SK-N-SH treated with all-trans-retinoic acid at 6 μM for 48 hours (cell line): ENCODE measurements around the gene NTSR1.

Experiments
- ARNTL ChIP-seq: fragments of 450-650 bp; formaldehyde crosslinking; IDR thresholded peaks from 2 replicates; pipeline ENCODE4 v1.5.0; 2020; ENCODE audit warnings: low read depth, mild to moderate bottlenecking, moderate library complexity, borderline replicate concordance
- CREB5 ChIP-seq: fragments of 250-450 bp; sonication (Bioruptor Pico); IDR thresholded peaks from 2 replicates; pipeline ENCODE4 v1.5.1; 2020; ENCODE audit warnings: low read depth, mild to moderate bottlenecking, moderate library complexity
- CSDC2 ChIP-seq: fragments of 250-450 bp; sonication (Bioruptor Pico); IDR thresholded peaks from 2 replicates; pipeline ENCODE4 v1.5.0; 2020; ENCODE audit warnings: mild to moderate bottlenecking, moderate library complexity
- CSRNP3 ChIP-seq: fragments of 250-450 bp; sonication (Bioruptor Pico); IDR thresholded peaks from 2 replicates; pipeline ENCODE4 v1.5.1; 2021; ENCODE audit warnings: mild to moderate bottlenecking, moderate library complexity
- ESRRG ChIP-seq: fragments of 250-450 bp; sonication (Bioruptor Pico); IDR thresholded peaks from 2 replicates; pipeline ENCODE4 v1.6.1; 2021; ENCODE audit warnings: mild to moderate bottlenecking
- RARB ChIP-seq: fragments of 250-450 bp; sonication (Bioruptor Pico); IDR thresholded peaks from 2 replicates; pipeline ENCODE4 v1.8.0; 2021; ENCODE audit warnings: mild to moderate bottlenecking, moderate library complexity
- TOX ChIP-seq: fragments of 250-450 bp; sonication (Bioruptor Pico); IDR thresholded peaks from 2 replicates; pipeline ENCODE4 v1.8.0; 2021; ENCODE audit warnings: mild to moderate bottlenecking, moderate library complexity, borderline replicate concordance
- ZC3H10 ChIP-seq: fragments of 250-450 bp; sonication (Bioruptor Pico); IDR thresholded peaks from 2 replicates; pipeline ENCODE4 v1.5.1; 2021; ENCODE audit warnings: mild to moderate bottlenecking, moderate library complexity
- ZFP3 ChIP-seq: fragments of 250-450 bp; sonication (Bioruptor Pico); IDR thresholded peaks from 2 replicates; pipeline ENCODE4 v1.5.0; 2020; ENCODE audit warnings: mild to moderate bottlenecking, moderate library complexity
- ZNF565 ChIP-seq: fragments of 450-650 bp; formaldehyde crosslinking; conservative IDR thresholded peaks from 2 replicates; pipeline ENCODE4 v1.5.0; 2020; ENCODE audit warnings: low read depth, mild to moderate bottlenecking, moderate library complexity
- ZNF70 ChIP-seq: fragments of 450-650 bp; formaldehyde crosslinking; IDR thresholded peaks from 2 replicates; pipeline ENCODE4 v1.5.0; 2020; ENCODE audit warnings: mild to moderate bottlenecking, moderate library complexity
- TF ChIP-seq, protein P1 (sequence below): fragments of 250-450 bp; sonication (Bioruptor Pico); IDR thresholded peaks from 2 replicates; pipeline ENCODE4 v1.8.0; 2020; ENCODE audit warnings: mild to moderate bottlenecking, moderate library complexity, borderline replicate concordance

GRCh38 chr20:62751551-62752150 is 43.0 kb downstream of the NTSR1 start:
- TF ChIP-seq ZNF70 (no peak), CREB5 (CRISPR knock-in tag) (no peak), TOX (CRISPR knock-in tag) (no peak), ESRRG (CRISPR knock-in tag) (no peak), ARNTL (CRISPR knock-in tag) (no peak), ZNF565 (CRISPR knock-in tag) (no peak), ZFP3 (CRISPR knock-in tag) (no peak), CSDC2 (no peak), CSRNP3 (CRISPR knock-in tag) (no peak), RARB (CRISPR knock-in tag) (no peak), ZC3H10 (CRISPR knock-in tag) (no peak)
- TF ChIP-seq, protein P1, sequence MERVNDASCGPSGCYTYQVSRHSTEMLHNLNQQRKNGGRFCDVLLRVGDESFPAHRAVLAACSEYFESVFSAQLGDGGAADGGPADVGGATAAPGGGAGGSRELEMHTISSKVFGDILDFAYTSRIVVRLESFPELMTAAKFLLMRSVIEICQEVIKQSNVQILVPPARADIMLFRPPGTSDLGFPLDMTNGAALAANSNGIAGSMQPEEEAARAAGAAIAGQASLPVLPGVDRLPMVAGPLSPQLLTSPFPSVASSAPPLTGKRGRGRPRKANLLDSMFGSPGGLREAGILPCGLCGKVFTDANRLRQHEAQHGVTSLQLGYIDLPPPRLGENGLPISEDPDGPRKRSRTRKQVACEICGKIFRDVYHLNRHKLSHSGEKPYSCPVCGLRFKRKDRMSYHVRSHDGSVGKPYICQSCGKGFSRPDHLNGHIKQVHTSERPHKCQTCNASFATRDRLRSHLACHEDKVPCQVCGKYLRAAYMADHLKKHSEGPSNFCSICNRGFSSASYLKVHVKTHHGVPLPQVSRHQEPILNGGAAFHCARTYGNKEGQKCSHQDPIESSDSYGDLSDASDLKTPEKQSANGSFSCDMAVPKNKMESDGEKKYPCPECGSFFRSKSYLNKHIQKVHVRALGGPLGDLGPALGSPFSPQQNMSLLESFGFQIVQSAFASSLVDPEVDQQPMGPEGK (CRISPR knock-in tag) = no peak
